ENCODE results near the gene EXOC4. TPM values are rescaled to one million over a fixed set of nuclear protein-coding genes. Genes with fewer than 3 reads are reported as not detected.

The EXOC4 gene
- total RNA-seq, 1 donor from 2014 or later = 103 TPM

DNA sequence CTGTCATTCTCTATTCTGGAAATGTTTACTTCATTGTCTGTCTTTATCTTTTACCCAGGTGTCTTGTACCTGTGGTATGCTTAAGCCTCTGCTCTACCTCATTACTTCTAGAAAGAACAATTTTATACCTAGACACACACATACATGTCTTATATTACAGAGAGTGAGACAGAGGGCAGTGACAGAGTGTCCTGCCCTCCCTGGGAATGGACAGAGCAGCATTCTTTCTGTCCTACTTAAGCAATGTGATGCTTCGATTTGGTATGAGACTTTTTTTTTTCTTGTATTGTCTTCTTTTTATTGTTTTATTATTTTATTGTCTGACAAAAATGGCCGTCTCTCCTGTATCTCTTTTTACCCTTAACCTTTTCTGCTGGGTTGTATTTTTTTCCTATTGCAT is 286.1 kb downstream of the EXOC4 start:
- H3K27ac Mint-ChIP-seq = no peak overlapping the region
- no peak for ATAC-seq (ENCODE audit: low read depth)
- intact Hi-C loops (cut with micrococcal nuclease) = no loop called here

GRCh38 chr7:133540096-133540860 is 287.4 kb downstream of the EXOC4 start:
- DNase-seq = no peak
- H3K36me3 Mint-ChIP-seq (ENCODE audit: low read depth) = peaks cover 8% of the 10 kb centered on the region
- no peak overlapping the region for H3K4me3 Mint-ChIP-seq
- H3K9me3 Mint-ChIP-seq = no peaks in the 10 kb centered on the region
- no peak for ATAC-seq (ENCODE audit: low read depth)
- H3K4me1 Mint-ChIP-seq = no peaks in the 10 kb centered on the region
- TF ChIP-seq, protein P1, sequence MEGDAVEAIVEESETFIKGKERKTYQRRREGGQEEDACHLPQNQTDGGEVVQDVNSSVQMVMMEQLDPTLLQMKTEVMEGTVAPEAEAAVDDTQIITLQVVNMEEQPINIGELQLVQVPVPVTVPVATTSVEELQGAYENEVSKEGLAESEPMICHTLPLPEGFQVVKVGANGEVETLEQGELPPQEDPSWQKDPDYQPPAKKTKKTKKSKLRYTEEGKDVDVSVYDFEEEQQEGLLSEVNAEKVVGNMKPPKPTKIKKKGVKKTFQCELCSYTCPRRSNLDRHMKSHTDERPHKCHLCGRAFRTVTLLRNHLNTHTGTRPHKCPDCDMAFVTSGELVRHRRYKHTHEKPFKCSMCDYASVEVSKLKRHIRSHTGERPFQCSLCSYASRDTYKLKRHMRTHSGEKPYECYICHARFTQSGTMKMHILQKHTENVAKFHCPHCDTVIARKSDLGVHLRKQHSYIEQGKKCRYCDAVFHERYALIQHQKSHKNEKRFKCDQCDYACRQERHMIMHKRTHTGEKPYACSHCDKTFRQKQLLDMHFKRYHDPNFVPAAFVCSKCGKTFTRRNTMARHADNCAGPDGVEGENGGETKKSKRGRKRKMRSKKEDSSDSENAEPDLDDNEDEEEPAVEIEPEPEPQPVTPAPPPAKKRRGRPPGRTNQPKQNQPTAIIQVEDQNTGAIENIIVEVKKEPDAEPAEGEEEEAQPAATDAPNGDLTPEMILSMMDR (IDR thresholded peaks at IDR 0.05) = no peak
- H3K27ac Mint-ChIP-seq = no peak overlapping the region
- intact Hi-C loops (cut with micrococcal nuclease) = no loop called here
- CTCF ChIA-PET = no interaction called here
- no peaks in the 10 kb centered on the region for H3K27me3 Mint-ChIP-seq
- POLR2A ChIA-PET = interaction anchor here (0.5 kb wide), 1 partner anchor 41 kb away, joined by 4 read pairs; no protein-coding TSS in a partner anchor

More for the DNA sequence above, 286.1 kb downstream of the EXOC4 start:
- Mint-ChIP-seq H3K27me3 (no peaks in the 10 kb centered on the region), H3K4me3 (no peak overlapping the region), H3K4me1 (no peaks in the 10 kb centered on the region), H3K9me3 (no peaks in the 10 kb centered on the region), H3K36me3 (ENCODE audit: low read depth) (peaks cover 11% of the 10 kb centered on the region)
- TF ChIP-seq, protein P1 (IDR thresholded peaks at IDR 0.05) = no peak
- POLR2A ChIA-PET = no interaction called here
- DNase-seq = no peak
- CTCF ChIA-PET = no interaction called here

DNA sequence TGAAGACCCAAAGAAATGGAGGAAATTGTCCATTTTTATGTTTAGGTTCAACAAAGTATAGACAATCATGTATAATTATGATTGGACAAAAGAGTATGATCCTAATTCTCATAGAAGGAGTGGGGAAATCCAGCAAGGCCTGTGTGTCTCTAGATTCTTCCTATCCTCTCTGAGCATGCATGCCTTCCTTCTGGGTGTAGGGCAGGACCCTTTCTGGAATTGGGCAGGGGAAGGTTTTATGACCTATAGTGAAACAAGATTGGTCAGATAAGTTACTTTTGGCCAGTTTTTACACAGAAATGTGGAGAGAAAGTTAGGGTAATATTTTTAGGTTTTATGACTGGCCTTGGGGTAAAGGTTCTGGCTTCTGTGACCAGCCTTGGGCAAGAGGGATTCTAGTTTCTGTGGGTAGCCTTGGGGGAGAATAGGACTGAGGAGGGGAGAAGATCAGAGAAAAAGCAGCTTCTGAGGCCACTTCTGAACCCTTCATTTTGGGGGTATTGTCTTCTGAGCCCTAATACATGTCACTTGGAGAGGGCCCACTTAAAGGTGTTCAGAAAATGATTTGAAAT is 289.4 kb downstream of the EXOC4 start:
- ATAC-seq (ENCODE audit: low read depth) = no peak
- H3K4me3 Mint-ChIP-seq = no peak overlapping the region
- CTCF ChIA-PET = no interaction called here
- TF ChIP-seq, protein P1 (IDR thresholded peaks at IDR 0.05) = no peak
- peaks cover 3% of the 10 kb centered on the region for H3K36me3 Mint-ChIP-seq (ENCODE audit: low read depth)
- POLR2A ChIA-PET = no interaction called here
- no peak overlapping the region for H3K27ac Mint-ChIP-seq
- no peaks in the 10 kb centered on the region for H3K27me3 Mint-ChIP-seq
- H3K4me1 Mint-ChIP-seq = no peaks in the 10 kb centered on the region
- no peaks in the 10 kb centered on the region for H3K9me3 Mint-ChIP-seq
- DNase-seq = no peak
- intact Hi-C loops (cut with micrococcal nuclease) = no loop called here

- intact Hi-C loops (cut with micrococcal nuclease) = no loop called here
- TF ChIP-seq, protein P1 (IDR thresholded peaks at IDR 0.05) = no peak
- H3K4me3 Mint-ChIP-seq = no peak overlapping the region
- no peak overlapping the region for H3K27ac Mint-ChIP-seq
- DNase-seq = no peak
- no peaks in the 10 kb centered on the region for H3K9me3 Mint-ChIP-seq
- ChIA-PET POLR2A (no interaction called here), CTCF (no interaction called here)
- no peak for ATAC-seq (ENCODE audit: low read depth)
- H3K4me1 Mint-ChIP-seq = no peaks in the 10 kb centered on the region
- no peaks in the 10 kb centered on the region for H3K27me3 Mint-ChIP-seq
- H3K36me3 Mint-ChIP-seq (ENCODE audit: low read depth) = no peaks in the 10 kb centered on the region
These were observed 290.8 kb downstream of the EXOC4 start for GRCh38 chr7:133543657-133544056.

DNA sequence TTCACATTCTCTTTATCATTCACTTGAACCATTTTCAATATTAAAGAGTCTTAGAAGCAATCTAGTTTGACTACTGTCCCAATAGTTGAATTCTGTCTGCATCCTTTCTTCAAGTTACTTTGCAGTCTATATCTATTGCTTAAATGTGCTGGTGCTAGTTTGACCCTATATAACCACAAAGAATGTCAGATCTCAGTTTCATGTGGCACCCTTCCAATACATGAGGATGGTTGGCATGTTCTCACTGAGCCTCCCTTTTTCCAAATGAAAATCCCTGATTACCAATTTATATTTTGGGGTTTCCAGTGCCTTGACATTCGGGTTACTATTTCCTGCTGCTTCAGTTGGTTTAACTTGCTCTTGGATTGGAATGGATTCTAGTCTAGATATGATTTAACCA is 292.7 kb downstream of the EXOC4 start:
- ChIA-PET POLR2A (no interaction called here), CTCF (no interaction called here)
- no peaks in the 10 kb centered on the region for H3K9me3 Mint-ChIP-seq
- no peaks in the 10 kb centered on the region for H3K27me3 Mint-ChIP-seq
- no peak for DNase-seq
- H3K27ac Mint-ChIP-seq = no peak overlapping the region
- intact Hi-C loops (cut with micrococcal nuclease) = no loop called here
- no peak overlapping the region for H3K4me3 Mint-ChIP-seq
- H3K4me1 Mint-ChIP-seq = no peaks in the 10 kb centered on the region
- ATAC-seq (ENCODE audit: low read depth) = no peak
- TF ChIP-seq, protein P1 (IDR thresholded peaks at IDR 0.05) = no peak
- H3K36me3 Mint-ChIP-seq (ENCODE audit: low read depth) = no peaks in the 10 kb centered on the region

Data from activated B cell treated with CpG ODN at 0.5 μM for 24 hours (primary cell).